Measurements from ENCODE around the gene LCP1.
A peak's percentile ranks its signal among the peaks of the same experiment; 100 is the strongest.

The LCP1 gene

DNA sequence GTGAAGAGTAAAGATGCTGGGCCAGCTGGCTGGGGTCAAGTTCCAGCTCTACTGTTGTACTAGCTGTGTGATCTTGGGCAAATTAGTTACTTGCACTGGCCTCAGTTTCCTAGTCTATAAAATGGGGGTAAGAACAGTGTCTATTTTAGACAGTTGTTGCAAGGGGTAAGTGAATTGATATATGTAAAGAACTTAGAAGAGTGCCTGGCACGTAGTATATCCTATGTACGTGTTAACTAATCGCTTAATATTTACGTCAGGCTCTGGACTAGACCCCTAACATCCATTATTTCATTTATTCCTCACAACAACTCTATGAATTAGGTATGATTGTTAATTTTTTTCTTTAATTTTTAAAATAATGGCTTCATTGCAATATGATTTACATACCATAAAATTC, 3.7 kb upstream of the LCP1 start:
- H3K4me3 ChIP-seq (replicated peaks; ENCODE audit: low read depth, low read length), result no peak overlapping the region
- no peaks in the 10 kb centered on the region for H3K36me3 ChIP-seq (ENCODE audit: control insufficient read depth, insufficient read depth, low read length)
- no peaks in the 10 kb centered on the region for H3K27me3 ChIP-seq (replicated peaks; ENCODE audit: control insufficient read depth, insufficient read depth, low read length)
- no peak for DNase-seq (ENCODE audit: extremely low read depth, insufficient read length)
- TF ChIP-seq, protein P1, sequence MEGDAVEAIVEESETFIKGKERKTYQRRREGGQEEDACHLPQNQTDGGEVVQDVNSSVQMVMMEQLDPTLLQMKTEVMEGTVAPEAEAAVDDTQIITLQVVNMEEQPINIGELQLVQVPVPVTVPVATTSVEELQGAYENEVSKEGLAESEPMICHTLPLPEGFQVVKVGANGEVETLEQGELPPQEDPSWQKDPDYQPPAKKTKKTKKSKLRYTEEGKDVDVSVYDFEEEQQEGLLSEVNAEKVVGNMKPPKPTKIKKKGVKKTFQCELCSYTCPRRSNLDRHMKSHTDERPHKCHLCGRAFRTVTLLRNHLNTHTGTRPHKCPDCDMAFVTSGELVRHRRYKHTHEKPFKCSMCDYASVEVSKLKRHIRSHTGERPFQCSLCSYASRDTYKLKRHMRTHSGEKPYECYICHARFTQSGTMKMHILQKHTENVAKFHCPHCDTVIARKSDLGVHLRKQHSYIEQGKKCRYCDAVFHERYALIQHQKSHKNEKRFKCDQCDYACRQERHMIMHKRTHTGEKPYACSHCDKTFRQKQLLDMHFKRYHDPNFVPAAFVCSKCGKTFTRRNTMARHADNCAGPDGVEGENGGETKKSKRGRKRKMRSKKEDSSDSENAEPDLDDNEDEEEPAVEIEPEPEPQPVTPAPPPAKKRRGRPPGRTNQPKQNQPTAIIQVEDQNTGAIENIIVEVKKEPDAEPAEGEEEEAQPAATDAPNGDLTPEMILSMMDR (IDR thresholded peaks at IDR 0.05; ENCODE audit: insufficient read depth, low read length, poor library complexity, severe bottlenecking), result no peak

DNA sequence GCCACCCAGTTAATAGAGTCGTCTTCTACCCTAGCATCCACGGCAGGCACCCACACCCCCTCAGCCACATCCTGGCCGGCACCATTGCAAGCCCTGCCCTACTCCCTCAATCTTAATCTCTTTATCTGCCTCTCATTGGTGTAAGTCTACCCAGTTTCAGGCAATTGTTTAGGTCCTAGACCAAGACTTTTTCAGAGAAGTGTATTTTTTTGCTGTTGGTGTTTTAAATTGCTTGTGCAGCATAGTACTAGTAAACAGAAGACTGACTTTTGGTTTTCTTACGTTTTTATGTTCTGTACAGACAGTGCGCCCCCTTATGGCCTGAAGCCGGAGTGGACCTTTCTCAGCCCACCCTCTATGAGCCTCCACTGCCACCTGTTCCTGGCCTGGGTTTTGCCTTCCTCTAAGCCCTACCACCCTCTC, 2.3 kb upstream of the LCP1 start:
- Histone ChIP-seq H3K36me3 (ENCODE audit: control insufficient read depth, insufficient read depth, low read length) (no peaks in the 10 kb centered on the region), H3K4me3 (replicated peaks; ENCODE audit: low read depth, low read length) (peak overlapping the region; percentile 66), H3K27me3 (replicated peaks; ENCODE audit: control insufficient read depth, insufficient read depth, low read length) (no peaks in the 10 kb centered on the region)
- TF ChIP-seq, protein P1 (IDR thresholded peaks at IDR 0.05; ENCODE audit: insufficient read depth, low read length, poor library complexity, severe bottlenecking), result peak; percentile 89
- peak; percentile 64 for DNase-seq (ENCODE audit: extremely low read depth, insufficient read length)

DNA sequence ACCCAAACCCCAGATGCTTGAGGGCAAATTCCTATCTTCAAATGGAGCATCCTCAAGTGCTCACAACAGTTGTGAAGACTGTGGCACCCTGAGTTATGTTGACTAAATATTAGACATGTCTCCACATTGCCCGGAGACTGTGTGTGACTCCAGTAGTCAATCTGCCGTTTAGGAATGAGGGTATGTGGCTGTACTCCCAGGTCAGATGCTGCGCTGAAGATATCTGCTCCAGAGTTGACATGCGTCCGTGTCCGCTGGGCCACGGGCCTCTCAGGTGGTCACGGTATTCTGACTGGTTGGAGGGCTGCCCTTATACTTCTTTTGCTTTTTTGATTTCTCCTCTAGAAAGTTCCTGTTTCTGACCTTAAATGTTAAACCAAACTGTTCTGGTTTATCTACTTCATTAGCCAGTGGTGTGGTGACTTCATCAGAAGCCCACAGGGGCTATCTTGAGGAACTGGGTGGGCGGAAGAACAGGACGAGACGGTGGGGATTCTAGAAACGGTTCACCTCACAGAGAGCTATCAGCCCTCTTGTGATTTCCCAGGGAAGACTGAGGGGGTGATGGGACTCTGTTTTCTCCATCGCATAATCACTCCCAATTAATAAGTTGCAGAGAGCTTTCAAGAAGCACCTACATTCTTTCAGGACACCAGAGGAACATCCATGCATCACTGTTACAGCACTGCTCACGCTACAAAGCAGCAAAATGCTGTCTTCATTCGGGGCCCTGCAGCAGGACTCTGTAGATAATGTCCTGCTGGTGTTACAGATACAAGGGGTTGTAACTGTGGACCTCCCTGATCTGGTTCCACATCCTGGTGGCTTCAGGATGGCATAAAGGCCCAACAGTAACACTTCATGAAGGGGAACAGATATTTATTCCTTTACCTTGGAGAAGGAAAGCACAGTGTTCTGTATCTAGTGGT, 1.3 kb upstream of the LCP1 start:
- TF ChIP-seq, protein P1 (IDR thresholded peaks at IDR 0.05; ENCODE audit: insufficient read depth, low read length, poor library complexity, severe bottlenecking), result no peak
- Histone ChIP-seq H3K36me3 (ENCODE audit: control insufficient read depth, insufficient read depth, low read length) (no peaks in the 10 kb centered on the region), H3K4me3 (replicated peaks; ENCODE audit: low read depth, low read length) (peak overlapping the region; percentile 66), H3K27me3 (replicated peaks; ENCODE audit: control insufficient read depth, insufficient read depth, low read length) (no peaks in the 10 kb centered on the region)
- no peak for DNase-seq (ENCODE audit: extremely low read depth, insufficient read length)

GRCh38 chr13:46182491-46182877, 507 bp upstream of the LCP1 start:
- peak; percentile 68 for DNase-seq (ENCODE audit: extremely low read depth, insufficient read length)
- H3K27me3 ChIP-seq (replicated peaks; ENCODE audit: control insufficient read depth, insufficient read depth, low read length), result no peaks in the 10 kb centered on the region
- TF ChIP-seq, protein P1 (IDR thresholded peaks at IDR 0.05; ENCODE audit: insufficient read depth, low read length, poor library complexity, severe bottlenecking), result no peak
- peak overlapping the region; percentile 66 for H3K4me3 ChIP-seq (replicated peaks; ENCODE audit: low read depth, low read length)
- H3K36me3 ChIP-seq (ENCODE audit: control insufficient read depth, insufficient read depth, low read length), result no peaks in the 10 kb centered on the region

GRCh38 chr13:46181377-46181839, 569 bp downstream of the LCP1 start:
- Histone ChIP-seq H3K4me3 (replicated peaks; ENCODE audit: low read depth, low read length) (peak overlapping the region; percentile 66), H3K27me3 (replicated peaks; ENCODE audit: control insufficient read depth, insufficient read depth, low read length) (no peaks in the 10 kb centered on the region), H3K36me3 (ENCODE audit: control insufficient read depth, insufficient read depth, low read length) (no peaks in the 10 kb centered on the region)
- TF ChIP-seq, protein P1 (IDR thresholded peaks at IDR 0.05; ENCODE audit: insufficient read depth, low read length, poor library complexity, severe bottlenecking), result no peak
- no peak for DNase-seq (ENCODE audit: extremely low read depth, insufficient read length)

Data from GM06990 (cell line).